ENCODE measurements around the gene PRKCE.
"Not testable (repeated sequence)": the region's sequence is repeated elsewhere in the genome, so short reads cannot be mapped to it uniquely, and the experiment has no call there.

Gene PRKCE

DNA sequence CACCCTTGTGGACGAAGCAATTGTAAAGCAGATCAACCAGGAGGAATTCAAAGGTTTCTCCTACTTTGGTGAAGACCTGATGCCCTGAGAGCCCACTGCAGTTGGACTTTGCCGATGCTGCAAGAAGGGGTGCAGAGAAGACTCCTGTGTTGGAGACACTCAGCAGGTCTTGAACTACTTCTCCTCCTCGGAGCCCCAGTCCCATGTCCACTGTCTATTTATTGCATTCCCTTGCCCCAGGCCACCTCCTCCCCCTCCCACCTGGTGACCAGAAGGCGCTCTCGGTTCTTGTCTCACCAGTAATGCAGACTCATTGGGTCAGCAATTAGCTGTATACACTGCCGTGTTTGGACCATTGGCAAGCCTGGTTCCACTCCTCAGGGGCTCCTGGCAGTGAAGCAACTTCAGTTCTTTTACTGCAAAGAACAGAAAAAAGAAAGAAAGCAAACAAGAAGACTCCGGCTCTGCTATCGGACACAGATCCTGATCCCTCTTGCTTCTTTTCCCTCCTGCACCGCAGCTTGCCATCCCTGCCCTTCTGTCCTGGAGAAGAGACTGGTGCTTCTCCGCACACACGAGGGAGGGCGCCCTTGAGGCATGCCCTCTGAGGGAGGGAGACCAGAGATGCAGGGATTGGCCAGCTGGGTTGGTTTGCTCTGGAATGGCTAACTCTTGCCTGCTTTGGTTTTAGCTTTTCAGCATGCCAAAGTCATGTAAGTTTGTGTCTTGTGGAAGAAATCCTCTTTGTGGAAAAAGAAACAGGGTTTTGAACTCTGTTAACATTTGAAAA lies 533.5 kb downstream of the PRKCE start:
- no peak for DNase-seq

DNA sequence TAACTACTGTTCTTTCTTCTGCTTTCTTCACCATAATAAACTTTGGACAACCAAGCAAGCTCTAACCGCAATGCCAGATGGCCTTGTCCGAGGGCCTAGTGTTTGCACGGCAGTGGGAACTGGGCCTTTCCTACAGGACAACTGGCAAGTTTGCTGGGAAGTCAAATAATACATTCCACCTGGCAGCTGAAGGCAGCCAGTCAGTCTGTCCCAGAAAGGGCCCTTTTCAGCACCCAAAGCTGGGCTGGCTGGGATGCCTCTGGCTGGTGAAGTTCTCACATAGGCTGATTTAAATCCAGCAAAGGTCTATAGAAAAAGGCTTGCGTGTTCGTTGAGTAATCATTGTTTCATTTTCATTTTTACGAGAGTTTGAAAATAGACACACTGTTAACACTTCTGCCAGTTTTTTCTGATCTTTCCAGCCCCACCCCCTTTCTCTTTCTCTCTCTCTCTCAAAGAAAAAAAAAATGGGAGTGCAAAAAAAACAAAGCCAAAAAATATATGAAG lies 535.7 kb downstream of the PRKCE start:
- DNase-seq: no peak

DNA sequence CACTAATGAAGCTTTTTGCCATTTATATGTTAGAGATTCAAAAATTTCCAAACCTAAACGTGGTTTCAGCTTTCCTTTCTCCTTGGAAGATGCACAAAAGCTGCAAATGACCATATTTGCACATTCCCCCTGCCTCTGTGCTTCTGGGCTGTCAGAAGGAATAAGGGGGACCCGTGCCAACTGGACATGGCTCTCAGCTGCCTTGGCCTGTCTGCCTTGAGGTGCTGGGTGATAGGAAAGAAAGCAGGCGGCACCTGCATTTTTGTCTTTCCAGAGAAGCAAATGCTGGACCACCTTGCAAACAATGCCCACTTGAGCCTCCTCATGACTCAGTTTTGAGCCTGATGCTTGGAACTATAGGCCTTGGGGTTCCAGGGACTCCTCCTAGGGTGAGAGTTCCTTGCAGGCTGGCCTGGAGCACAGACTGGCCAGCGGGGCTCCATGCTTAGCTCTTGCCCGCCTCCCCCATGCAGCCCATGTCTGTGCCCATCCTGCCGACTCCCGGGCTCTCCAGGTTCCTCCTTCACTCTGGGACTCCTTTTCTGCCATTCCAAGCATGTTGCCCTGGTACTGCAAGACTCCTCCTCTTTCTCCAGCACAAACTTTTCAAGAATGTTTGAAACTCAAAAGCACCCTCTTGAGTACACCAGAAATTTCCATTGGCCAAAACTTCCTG lies 536.7 kb downstream of the PRKCE start:
- DNase-seq: no peak

DNA sequence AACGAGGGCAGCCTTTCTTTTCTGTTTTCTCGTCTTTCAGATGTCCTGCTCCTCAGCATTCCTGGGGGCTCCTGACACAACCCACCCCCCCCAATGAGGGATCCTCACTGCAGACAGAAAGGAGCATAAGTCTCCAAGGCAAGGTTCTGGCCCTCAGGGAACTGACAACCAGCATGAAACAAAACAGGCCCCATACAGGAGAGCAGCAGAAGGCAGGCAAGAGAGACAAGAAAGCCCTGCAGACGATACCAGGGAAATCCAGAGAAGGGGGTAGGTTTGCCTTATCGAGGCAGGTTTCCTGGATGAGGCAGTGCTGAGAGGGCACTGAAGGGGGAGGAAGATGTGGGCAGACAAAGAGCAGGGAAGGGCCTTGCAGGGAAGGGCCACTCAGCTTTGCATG lies 541.9 kb downstream of the PRKCE start:
- no peak for DNase-seq

GRCh38 chr2:46193855-46194254 lies 542.4 kb downstream of the PRKCE start:
- no peak for DNase-seq

GRCh38 chr2:46194856-46195255 lies 543.4 kb downstream of the PRKCE start:
- DNase-seq: no peak

DNA sequence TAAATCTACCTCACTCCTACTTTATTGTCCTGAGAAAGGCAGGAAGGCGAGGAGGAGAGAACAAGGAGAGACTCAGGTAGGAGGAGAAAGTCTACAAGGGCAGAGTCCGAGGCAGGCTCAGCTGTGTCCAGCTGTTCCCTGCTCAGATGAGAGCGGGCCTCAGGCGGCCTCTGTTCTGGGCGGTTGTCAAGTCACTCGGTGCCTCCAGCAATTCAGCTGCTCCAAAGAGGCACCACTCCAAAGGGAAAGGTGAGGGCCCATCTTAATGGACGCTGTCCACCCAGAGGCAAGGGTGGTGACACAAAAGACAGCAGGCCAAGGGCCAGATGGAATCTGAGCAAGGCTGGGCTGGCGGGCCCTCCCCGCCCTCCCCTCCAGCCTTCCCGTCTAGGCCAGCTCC lies 544.3 kb downstream of the PRKCE start:
- DNase-seq: no peak

GRCh38 chr2:46196871-46197462 lies 545.5 kb downstream of the PRKCE start:
- no peak for DNase-seq

DNA sequence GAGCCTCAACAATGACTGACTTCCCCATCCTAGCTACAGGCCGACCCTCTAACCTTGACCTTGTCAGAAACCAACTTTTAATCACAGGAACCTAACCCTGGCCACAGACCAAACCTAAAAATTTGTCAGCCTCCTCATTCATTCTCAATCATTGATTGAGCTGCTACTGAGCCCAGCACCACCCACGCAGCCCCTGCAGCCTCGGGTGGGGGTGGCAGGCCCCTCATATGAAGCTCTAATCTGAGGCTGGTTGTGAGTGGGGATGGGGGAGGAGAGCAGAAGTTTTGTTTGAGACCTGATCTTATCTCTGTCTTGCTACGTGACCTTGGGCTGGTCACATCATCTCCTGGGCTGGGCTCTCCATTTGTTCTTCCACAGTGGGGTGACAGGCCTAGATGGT lies 546.2 kb downstream of the PRKCE start:
- no peak for DNase-seq

GRCh38 chr2:46198164-46198883 lies 546.8 kb downstream of the PRKCE start:
- no peak for DNase-seq

- DNase-seq: no peak
These were observed 547.5 kb downstream of the PRKCE start for GRCh38 chr2:46198966-46199365.

GRCh38 chr2:46200100-46200690 lies 548.7 kb downstream of the PRKCE start:
- no peak for DNase-seq

DNA sequence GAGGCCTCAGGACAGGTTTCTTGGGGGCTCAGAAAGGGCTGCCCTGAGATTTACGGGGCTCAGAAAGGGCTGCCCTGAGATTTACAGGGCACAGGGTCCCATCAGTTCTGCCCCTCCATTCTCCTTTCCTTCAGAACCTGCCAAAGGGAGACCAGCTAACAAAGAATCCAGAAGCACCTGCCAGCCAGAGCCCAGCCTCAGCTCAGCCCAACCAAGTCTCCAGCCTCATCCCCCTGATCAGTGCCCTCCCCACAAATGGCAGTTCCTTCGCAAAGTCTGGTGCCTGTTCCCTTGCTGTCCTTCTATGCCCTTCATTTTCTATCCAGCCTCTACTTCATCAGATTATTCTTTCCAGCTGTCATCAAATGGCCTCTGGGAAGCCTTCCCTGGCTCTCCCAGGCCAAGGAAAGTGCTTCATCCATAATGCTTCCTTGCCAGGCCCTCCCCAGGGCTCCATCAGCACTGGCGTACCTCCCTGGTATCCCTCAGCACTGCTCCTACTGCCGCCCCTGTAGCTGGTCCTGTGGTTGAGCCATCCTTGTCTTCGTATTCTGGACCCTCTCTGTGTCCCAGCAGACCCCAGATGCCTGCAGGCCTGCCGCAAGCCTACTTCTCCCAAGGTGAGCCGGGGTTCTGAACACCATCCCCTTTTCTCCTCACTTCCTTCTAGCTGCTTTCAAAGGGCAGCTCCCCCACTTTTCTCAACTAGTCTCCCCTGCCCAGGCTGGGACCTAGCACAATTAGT lies 549.6 kb downstream of the PRKCE start:
- DNase-seq: no peak

- no peak for DNase-seq
These were observed 551.0 kb downstream of the PRKCE start for GRCh38 chr2:46202453-46202852.

DNA sequence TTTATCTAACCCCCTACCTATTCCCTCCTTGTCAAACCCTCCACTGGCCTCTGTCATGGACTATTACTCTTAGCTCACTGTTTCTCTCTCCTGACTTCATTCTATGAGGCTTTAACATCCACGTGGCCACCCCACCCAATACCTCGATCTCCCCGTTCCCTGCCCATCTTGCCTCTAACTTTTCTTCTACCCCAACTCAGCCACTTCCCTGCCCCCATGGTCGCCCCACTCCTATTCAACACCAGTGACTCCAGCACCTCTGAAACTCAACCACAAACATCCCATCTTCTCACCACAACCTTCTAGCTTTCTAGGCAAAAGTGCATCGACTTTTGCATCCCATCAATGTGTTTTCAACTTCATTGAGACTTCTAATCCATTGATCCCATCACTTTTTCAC lies 551.5 kb downstream of the PRKCE start:
- no peak for DNase-seq

- DNase-seq: not testable (repeated sequence)
These were observed 552.2 kb downstream of the PRKCE start for GRCh38 chr2:46203636-46204035.

GRCh38 chr2:46207591-46207990 lies 556.1 kb downstream of the PRKCE start:
- no peak for DNase-seq

GRCh38 chr2:46208766-46209165 lies 557.3 kb downstream of the PRKCE start:
- DNase-seq: no peak

GRCh38 chr2:46210063-46210462 lies 558.6 kb downstream of the PRKCE start:
- DNase-seq: no peak

DNA sequence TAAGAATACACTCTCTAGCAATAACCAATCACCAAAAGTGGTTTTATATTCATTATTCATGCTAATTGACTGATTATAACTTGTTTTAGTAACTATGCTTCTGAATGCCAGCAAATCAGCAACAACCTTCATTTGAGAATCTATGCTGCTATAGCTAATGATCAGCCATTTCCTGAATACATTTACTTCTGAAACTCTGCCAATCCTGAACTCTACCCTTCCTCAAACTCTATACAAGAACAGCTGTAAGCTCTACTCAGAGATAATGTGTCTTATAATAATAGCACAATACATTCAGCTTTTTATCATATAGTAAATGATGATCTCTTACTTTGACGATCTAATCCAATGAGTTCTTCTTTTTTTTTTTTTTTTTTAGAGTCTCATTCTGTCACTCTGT lies 560.0 kb downstream of the PRKCE start:
- DNase-seq: no peak

DNA sequence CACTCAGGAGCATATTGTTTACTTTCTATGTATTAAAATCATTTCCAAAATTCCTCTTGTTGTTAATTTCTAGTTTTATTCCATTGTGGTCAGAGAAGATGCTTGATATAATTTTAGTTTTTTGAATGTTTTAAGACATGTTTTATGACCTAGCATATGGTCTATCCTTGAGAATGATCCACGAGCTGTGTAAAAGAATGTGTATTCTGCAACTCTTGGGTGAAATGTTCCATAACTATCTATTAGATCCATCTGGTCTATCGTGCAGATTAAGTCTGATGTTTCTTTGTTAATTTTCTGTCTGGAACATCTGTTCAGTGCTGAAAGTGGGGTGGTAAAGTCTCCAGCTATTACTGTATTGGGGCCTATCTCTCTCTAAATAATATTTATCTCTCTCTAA lies 562.4 kb downstream of the PRKCE start:
- DNase-seq: no peak

DNA sequence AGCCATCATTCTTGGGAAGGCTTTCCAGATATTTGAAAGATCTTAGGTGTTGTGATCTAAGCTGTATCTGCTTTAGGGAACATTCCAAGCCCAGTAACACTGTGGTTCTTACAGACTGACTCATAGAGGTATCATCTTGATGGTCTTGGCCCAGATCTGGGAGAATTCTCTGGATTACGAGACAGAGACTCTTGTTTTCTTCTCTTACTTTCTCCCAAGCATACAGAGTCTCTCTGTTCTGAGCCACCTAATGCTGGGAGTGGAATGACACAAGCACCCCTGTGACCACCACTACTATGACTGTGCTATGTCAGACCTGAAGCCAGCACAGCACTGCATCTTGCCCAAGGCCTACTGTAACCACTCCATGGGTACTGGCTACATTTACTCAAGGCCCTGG lies 564.7 kb downstream of the PRKCE start:
- no peak for DNase-seq

Measured in NCI-H2171 treated with DMSO at 0.1 percent for 48 hours (cell line).